HG03520 (cell line): ENCODE measurements around the gene GLIS1.
"Not testable (repeated sequence)": the region's sequence is repeated elsewhere in the genome, so short reads cannot be mapped to it uniquely, and the experiment has no call there.

ENCODE experiments used
- ATAC-seq: cut with Tn5 transposase; IDR thresholded peaks from one replicate; pipeline ENCODE4 v1.9.1; 2021; ENCODE audit warnings: mild to moderate bottlenecking, moderate library complexity; ENCODE audit not compliant: unreplicated experiment

Gene GLIS1

DNA sequence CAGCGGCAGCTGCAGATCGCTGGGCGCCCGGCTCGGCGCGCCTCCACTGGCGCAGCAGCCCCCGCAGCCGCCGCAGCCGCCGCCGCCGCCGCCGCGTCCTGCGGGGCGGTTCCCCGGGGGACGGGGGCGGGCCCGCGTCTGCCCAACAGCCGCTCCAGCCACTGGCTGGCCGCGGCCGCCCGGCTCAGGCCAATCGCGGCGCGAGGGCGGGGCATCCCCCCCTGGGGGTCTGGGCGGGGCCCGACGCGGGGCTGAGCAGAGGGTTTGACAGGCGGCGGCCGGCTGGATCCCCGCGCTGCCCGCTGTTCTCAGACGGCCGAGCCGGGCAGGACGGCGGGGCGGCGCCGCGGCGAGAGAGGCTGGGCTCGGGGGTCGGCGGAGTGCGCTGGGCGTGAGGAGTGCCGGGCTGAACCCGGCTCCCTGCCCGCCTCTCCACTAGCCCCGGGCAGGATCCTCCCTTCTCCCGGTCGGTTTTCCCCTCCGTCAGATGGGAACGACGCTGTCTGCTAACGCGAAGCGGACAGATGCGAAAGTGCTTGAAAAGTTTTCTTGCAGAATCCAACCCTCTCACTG is at the start of gene GLIS1:
TSS of gene GLIS1 (minus strand) at position 56 of the 573 bp plus-strand sequence. CDS start 1,100 bp downstream, outside the sequence.
- peak; percentile 84 for ATAC-seq

DNA sequence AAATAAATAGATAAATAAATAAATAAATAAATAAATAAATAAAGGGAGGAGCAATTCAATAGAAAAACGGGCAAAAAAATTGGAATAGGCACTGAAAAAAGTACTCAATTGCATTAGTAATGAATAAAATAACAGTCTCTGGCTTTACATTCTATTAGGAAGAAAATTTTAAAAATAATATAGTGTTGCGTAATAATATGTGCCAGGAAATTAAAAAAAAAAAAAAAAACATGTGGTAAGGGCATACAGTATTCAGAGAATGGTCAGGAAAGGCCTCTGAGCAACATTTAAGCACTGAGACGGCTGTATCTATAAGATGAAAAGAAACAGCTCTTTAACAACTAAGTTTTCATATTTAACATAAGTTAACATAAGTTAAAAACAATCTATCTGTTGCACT is 48.7 kb upstream of the GLIS1 start:
- no peak for ATAC-seq

GRCh38 chr1:53783056-53783455 is 44.1 kb upstream of the GLIS1 start:
- no peak for ATAC-seq

- ATAC-seq, result no peak
Measured at GRCh38 chr1:53781654-53782053, 42.7 kb upstream of the GLIS1 start.

DNA sequence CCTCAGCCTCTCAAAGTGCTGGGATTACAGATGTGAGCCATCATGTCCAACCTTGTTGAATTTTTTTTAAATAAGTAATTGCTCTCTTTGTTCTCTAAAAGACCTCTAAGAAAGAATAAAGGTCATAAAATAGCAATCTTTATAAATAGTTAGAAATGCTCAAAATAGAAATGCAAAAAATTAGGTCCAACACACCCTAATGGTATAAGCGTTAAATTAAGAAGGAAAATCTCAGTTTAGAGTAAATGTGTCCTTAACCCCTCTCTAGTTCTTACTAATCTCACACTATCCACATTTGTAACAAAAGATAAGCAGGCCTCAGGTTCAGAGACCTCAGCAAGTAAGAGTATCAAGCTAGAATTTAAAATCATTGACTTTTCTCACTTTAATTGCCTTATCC is 38.3 kb upstream of the GLIS1 start:
- no peak for ATAC-seq

DNA sequence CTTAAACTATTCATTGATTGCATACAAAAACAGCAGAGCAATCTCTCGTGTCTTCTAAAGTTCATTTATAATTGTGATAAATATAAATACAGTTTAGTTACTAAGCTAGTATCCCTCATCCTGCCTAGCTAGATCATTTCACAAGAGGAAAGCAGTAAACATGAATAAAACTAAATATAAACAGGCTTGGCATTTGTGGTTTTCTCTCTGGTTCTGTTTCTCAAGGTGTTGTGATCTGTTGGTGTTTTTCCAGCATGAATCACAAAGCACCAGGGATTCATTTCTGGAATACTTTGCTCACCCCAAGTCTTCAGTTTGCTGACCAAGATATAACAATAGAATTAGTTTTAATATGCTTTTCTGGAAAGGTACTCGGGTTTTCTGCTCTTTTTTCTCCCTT is 32.7 kb upstream of the GLIS1 start:
- no peak for ATAC-seq

GRCh38 chr1:53769780-53770179 is 30.8 kb upstream of the GLIS1 start:
- ATAC-seq, result no peak

- ATAC-seq, result no peak
Measured at GRCh38 chr1:53769184-53769583, 30.2 kb upstream of the GLIS1 start.

- ATAC-seq, result no peak
Measured at GRCh38 chr1:53766831-53767405, 28.0 kb upstream of the GLIS1 start.

DNA sequence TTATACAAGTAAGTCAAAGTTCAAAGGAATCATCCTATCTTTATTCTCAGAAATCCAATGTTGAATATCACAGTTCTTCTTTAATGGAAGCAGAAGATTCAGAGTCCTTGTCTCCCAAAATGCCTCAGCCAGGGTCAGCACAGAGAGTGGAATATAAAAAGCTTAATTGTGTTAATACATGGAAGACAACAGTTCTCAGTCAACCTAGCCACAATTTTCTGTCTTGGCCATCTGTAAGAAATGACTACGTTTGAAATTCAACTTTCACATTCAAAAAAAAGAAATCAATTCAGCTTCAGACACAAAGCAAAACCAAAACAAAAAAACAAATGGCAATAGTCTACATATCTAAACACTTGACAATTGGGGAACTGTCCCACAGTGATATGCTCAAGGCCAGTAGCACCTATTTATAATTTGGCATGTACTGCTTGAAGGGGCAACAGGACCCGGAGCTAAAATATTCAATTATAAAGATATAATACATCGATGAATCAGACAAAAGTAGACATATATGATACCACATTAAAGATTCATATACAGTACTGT is 27.3 kb upstream of the GLIS1 start:
- no peak for ATAC-seq

DNA sequence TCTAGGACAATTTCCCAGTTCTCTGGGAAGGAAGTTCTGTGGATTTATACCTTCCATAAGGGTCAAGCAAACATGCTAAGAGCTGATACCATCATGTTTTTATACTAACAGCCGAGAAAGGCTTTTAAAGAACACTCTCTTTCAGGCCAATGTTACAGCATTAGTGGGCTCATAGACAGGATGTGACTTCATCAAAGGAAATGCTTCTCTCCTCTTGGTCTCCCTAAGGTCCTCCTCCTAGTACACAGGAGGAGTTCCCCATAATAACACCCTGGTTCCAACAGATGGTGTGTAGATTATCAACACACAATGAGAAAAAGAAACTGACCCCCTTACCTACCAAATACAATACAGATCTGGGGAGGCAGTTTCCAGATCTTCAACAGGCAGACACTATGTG is 26.7 kb upstream of the GLIS1 start:
- no peak for ATAC-seq

- no peak for ATAC-seq
Measured at GRCh38 chr1:53763911-53764310, 24.9 kb upstream of the GLIS1 start.

- no peak for ATAC-seq
Measured at GRCh38 chr1:53763461-53763860, 24.5 kb upstream of the GLIS1 start.

GRCh38 chr1:53760497-53760896 is 21.5 kb upstream of the GLIS1 start:
- ATAC-seq, result not testable (repeated sequence)

DNA sequence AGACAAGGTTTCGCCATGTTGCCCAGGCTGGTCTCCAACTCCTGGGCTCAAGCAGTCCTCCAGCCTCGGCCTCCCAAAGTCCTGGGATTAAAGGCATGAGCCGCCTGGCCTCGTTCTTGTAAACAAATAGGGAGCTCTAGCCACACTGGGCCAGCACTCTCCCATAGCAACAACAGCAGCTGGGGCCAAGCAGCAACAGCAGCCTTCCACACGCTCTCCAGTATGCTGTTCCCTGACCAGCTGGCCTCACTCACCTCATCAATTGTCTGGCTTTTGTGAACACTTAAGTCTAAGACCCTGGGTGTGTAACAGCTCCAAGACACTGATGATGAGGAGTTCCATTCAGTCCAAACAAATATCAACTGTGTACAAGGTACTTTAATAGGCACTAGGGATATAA is 16.9 kb upstream of the GLIS1 start:
- no peak for ATAC-seq

- ATAC-seq, result no peak
Measured at GRCh38 chr1:53754484-53755312, 15.7 kb upstream of the GLIS1 start.

GRCh38 chr1:53752281-53752680 is 13.3 kb upstream of the GLIS1 start:
- no peak for ATAC-seq

GRCh38 chr1:53747841-53748240 is 8.9 kb upstream of the GLIS1 start:
- ATAC-seq, result no peak

- no peak for ATAC-seq
Measured at GRCh38 chr1:53740621-53741105, 1.7 kb upstream of the GLIS1 start.

DNA sequence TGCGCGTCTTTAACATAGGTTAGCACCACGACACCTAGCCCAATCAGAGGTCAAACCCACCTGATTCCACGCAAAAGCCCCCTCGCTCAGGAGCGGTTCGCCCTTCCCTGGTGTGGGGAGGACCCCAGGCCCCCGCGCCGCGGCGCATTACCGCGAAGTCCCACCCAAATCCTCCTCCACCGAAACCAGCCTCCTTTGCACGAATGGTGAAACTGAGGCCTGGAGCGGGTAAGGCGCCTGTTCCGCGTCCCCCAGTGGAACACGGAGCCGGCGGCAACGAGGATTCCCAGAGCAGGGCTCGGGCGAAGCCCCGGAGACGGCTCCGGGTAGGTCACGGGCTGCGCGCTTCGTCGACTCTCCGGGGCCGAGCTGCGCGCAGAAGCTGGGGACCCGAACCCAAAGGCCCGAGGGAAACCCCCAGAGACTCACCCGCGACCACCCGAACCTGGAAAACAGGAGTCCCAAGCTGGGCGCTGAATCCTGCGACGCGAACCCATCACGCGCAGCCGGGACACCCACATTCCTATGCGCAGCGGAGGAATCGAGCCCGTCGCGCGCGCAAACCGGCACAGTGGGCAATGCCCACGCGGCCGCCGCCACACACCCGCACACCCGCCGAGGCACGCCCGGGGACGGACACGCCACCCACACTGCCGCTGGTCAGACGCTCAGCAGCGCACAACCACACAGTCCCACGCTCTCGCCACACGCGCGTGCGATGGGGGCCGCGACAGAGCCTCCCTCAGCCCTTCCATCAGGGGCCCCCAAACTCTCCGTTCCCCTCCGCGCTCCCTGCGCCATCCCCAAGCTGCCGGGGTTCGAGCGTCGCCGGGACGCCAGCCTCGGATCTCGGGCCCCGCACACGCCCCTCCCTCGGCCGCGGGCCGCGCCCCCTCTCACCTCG is 507 bp downstream of the GLIS1 start:
- no peak for ATAC-seq
